ENCODE results near the gene FLVCR2.
A peak's percentile ranks its signal among the peaks of the same experiment; 100 is the strongest.

FLVCR2 gene

GRCh38 chr14:75577729-75578101, 705 bp upstream of the FLVCR2 start:
- TF ChIP-seq CTCF (IDR thresholded peaks at IDR 0.05; ENCODE audit: poor library complexity, severe bottlenecking), result peak; percentile 97
- Histone ChIP-seq H3K4me3 (ENCODE audit: severe bottlenecking) (peak overlapping the region; percentile 33), H3K27ac (ENCODE audit: poor library complexity, severe bottlenecking) (peak overlapping the region; percentile 10), H3K36me3 (ENCODE audit: low read depth) (no peaks in the 10 kb centered on the region), H3K27me3 (ENCODE audit: insufficient read depth, poor library complexity, severe bottlenecking) (no peaks in the 10 kb centered on the region), H3K9me3 (ENCODE audit: severe bottlenecking) (no peaks in the 10 kb centered on the region), H3K4me1 (ENCODE audit: insufficient read depth, poor library complexity, severe bottlenecking) (no peaks in the 10 kb centered on the region)
- DNase-seq (ENCODE audit: low spot score), result peak; percentile 85
- peak; percentile 89 for ATAC-seq (ENCODE audit: low read depth)

- ATAC-seq (ENCODE audit: low read depth), result peak; percentile 9
Measured at GRCh38 chr14:75578786-75579337, 442 bp downstream of the FLVCR2 start.

GRCh38 chr14:75579338-75579864, 981 bp downstream of the FLVCR2 start:
- H3K4me1 ChIP-seq (ENCODE audit: insufficient read depth, poor library complexity, severe bottlenecking), result no peaks in the 10 kb centered on the region
- H3K27ac ChIP-seq (ENCODE audit: poor library complexity, severe bottlenecking), result no peak overlapping the region
- peak overlapping the region; percentile 33 for H3K4me3 ChIP-seq (ENCODE audit: severe bottlenecking)
- no peaks in the 10 kb centered on the region for H3K9me3 ChIP-seq (ENCODE audit: severe bottlenecking)
- no peaks in the 10 kb centered on the region for H3K27me3 ChIP-seq (ENCODE audit: insufficient read depth, poor library complexity, severe bottlenecking)
- TF ChIP-seq CTCF (IDR thresholded peaks at IDR 0.05; ENCODE audit: poor library complexity, severe bottlenecking), result no peak
- ATAC-seq (ENCODE audit: low read depth) (no peak), DNase-seq (ENCODE audit: low spot score) (no peak)
- no peaks in the 10 kb centered on the region for H3K36me3 ChIP-seq (ENCODE audit: low read depth)

More at GRCh38 chr14:75578786-75579337, 442 bp downstream of the FLVCR2 start:
- Histone ChIP-seq H3K4me1 (ENCODE audit: insufficient read depth, poor library complexity, severe bottlenecking) (no peaks in the 10 kb centered on the region), H3K27me3 (ENCODE audit: insufficient read depth, poor library complexity, severe bottlenecking) (no peaks in the 10 kb centered on the region), H3K36me3 (ENCODE audit: low read depth) (no peaks in the 10 kb centered on the region), H3K4me3 (ENCODE audit: severe bottlenecking) (peak overlapping the region; percentile 33), H3K27ac (ENCODE audit: poor library complexity, severe bottlenecking) (no peak overlapping the region), H3K9me3 (ENCODE audit: severe bottlenecking) (no peaks in the 10 kb centered on the region)
- no peak for TF ChIP-seq CTCF (IDR thresholded peaks at IDR 0.05; ENCODE audit: poor library complexity, severe bottlenecking)
- DNase-seq (ENCODE audit: low spot score), result no peak

GRCh38 chr14:75579882-75580281, 1.5 kb downstream of the FLVCR2 start:
- Histone ChIP-seq H3K27ac (ENCODE audit: poor library complexity, severe bottlenecking) (no peak overlapping the region), H3K36me3 (ENCODE audit: low read depth) (no peaks in the 10 kb centered on the region), H3K27me3 (ENCODE audit: insufficient read depth, poor library complexity, severe bottlenecking) (no peaks in the 10 kb centered on the region), H3K9me3 (ENCODE audit: severe bottlenecking) (no peaks in the 10 kb centered on the region), H3K4me3 (ENCODE audit: severe bottlenecking) (no peak overlapping the region), H3K4me1 (ENCODE audit: insufficient read depth, poor library complexity, severe bottlenecking) (no peaks in the 10 kb centered on the region)
- no peak for DNase-seq (ENCODE audit: low spot score)
- no peak for TF ChIP-seq CTCF (IDR thresholded peaks at IDR 0.05; ENCODE audit: poor library complexity, severe bottlenecking)
- no peak for ATAC-seq (ENCODE audit: low read depth)

GRCh38 chr14:75587388-75587787, 9.0 kb downstream of the FLVCR2 start:
- Histone ChIP-seq H3K9me3 (ENCODE audit: severe bottlenecking) (peaks cover 1% of the 10 kb centered on the region), H3K4me3 (ENCODE audit: severe bottlenecking) (no peak overlapping the region), H3K27me3 (ENCODE audit: insufficient read depth, poor library complexity, severe bottlenecking) (no peaks in the 10 kb centered on the region), H3K27ac (ENCODE audit: poor library complexity, severe bottlenecking) (no peak overlapping the region), H3K4me1 (ENCODE audit: insufficient read depth, poor library complexity, severe bottlenecking) (no peaks in the 10 kb centered on the region), H3K36me3 (ENCODE audit: low read depth) (no peaks in the 10 kb centered on the region)
- no peak for DNase-seq (ENCODE audit: low spot score)
- no peak for ATAC-seq (ENCODE audit: low read depth)
- no peak for TF ChIP-seq CTCF (IDR thresholded peaks at IDR 0.05; ENCODE audit: poor library complexity, severe bottlenecking)

Data from RWPE2 (cell line).